NCI-H146 treated with DMSO at 0.1 percent for 48 hours (cell line): ENCODE measurements around the gene STIM1.

Experiments used
- DNase-seq: peaks from one replicate; lab custom pipeline; 2025; ENCODE audit not compliant: unreplicated experiment; lab: John Stamatoyannopoulos, UW

The STIM1 gene

GRCh38 chr11:3830088-3830487 is 25.4 kb upstream of the STIM1 start:
- no peak for DNase-seq

- DNase-seq = no peak
Observed at GRCh38 chr11:3830730-3831129, 24.7 kb upstream of the STIM1 start.

DNA sequence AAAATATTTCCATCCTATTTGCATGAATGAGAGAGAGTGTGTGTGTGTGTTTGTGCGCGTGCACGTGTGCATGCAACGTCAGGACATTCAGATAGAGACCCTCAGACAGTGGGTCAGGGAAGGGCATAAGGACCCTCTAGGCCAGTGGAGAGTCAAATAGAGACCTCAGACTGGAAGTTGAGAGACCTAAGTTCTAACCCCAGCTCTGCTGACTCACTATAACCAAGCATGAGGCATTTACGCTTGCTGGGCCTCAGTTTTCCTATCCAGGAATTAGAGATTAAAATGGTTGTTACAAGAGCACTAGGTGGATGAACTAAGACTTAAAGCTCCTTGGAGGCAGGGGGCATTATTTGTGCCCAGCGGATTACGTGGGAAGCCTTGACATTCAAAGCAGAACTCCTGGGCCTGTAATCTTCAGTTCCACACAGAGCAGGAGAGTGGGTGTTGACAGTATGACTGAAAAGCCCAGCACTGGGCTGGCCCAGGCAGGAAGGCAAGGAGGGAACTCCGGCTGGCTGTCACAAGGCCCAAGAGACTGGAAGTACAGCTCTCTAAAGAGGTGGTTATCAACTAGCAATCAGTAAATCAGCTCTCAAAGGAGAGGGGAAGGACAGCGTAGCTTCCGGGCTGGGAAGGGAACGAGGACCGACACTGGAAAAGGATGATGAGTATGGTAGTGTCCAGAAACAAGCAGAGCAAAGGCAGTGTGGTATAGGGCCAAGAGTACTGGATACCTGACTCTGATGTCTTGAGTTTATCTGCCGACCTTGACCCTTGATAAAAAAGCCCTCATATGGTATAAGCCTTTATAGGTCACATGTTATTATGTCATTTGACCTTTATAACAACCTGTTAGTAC is 23.9 kb upstream of the STIM1 start:
- no peak for DNase-seq

GRCh38 chr11:3832816-3833215 is 22.6 kb upstream of the STIM1 start:
- no peak for DNase-seq

GRCh38 chr11:3833449-3833848 is 22.0 kb upstream of the STIM1 start:
- DNase-seq = no peak

GRCh38 chr11:3834349-3834663 is 21.2 kb upstream of the STIM1 start:
- DNase-seq = no peak

GRCh38 chr11:3834664-3835461 is 20.6 kb upstream of the STIM1 start:
- DNase-seq = no peak

DNA sequence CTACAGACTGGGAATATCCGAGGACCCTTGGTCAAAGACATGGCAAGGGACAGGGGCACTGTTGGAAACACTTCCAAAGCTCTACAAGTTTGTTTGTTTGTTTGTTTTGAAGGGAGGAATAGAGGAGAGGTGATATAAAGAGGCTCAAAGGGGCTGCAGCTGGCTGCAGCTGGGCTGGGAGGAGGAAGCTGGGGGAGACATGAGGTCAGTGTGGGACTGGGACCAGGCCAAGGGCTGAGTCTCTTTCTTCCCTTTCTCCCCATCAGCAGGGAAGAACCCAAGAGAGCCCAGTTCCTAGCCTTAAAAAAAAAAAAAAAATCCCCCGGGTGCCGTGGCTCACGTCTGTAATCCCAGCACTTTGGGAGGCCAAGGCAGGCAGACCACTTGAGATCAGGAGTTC is 19.7 kb upstream of the STIM1 start:
- no peak for DNase-seq

GRCh38 chr11:3836903-3837302 is 18.6 kb upstream of the STIM1 start:
- no peak for DNase-seq

DNA sequence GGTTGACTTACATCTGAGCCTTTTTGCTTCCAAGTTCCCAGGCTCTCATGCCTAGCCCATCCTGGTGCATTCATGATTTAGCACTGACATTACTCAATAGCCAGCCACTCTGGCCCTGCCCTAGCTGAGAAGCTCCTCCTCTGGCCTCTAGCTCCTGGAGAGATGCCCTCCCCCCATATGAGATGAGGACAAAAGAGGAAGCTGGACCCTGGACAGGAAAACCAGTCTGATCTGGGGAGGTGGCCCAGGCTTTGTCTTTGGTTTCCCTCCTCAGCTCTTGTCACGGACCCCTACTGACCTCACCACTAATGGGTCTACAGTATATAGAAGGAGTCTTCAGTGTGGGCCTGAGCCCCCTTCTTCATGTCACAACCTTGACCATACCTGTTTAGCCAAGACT is 17.7 kb upstream of the STIM1 start:
- no peak for DNase-seq

DNA sequence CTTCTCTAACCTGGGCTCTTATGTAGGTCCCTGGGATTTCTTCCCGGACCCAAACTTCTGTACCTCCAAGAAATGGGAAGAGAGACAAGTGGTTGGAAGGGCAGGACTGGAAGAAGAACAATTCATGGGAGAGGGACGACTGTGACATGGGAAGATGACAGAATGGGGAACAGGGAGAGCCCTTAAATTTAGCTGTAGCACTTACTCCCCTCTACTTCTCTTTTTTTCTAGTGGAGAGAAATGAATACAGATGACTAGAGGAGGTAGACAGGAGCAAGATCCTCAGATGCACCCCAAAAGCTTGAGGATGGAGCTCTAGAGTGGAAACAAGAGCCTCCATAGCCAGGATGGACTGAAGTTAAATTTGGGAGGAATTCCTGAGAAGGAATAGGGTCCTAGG is 17.0 kb upstream of the STIM1 start:
- DNase-seq = no peak

DNA sequence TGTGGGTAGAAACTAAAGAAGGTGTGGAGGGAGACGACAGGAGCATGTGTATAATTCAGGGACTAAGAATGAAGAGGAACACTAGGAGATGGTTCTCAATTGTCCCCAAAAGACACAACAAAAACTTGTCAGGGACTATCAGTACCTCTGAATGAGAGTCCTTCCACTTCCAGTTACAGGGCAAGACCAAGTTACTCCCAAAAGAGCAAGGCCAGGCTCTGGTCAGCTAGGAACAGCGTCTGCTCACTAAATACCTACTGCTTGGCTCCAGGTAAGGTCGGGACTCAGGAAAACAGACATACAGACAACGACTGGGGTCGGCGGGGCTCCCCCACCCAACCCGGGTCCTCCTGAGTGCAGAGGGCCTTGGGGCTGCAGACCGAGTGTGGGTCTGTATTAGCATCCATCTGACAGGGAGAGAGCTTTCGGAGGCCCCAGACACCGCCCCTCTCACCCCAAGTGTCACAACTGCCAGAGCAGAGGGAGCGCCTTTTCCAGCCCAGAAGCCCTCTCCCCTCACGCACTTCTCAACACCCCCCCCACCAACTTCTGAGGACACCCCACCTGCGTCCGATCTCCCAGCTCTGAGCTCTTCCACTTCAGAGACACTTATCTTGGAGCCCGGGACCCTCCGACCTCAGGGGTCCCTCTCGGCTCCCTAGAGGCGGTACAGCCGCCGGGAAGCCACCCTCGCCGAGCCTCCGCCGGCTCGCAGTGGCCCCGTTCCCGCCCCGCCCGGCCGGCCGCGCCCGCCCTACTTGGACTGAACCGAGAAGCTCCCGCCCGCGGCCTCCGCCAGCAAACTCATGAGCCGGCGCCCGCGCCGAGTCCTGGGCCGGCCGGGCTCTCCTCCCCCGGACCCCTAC is 15.2 kb upstream of the STIM1 start:
- DNase-seq = no peak

- DNase-seq = peak; percentile 55
Observed at GRCh38 chr11:3840870-3841425, 14.5 kb upstream of the STIM1 start, which contains the start of gene RHOG. RHOG (minus strand) TSS chr11:3840959; CDS start chr11:3828138, 12,821 bp downstream.

GRCh38 chr11:3841426-3842350 is 13.8 kb upstream of the STIM1 start:
- DNase-seq = peak; percentile 56

DNA sequence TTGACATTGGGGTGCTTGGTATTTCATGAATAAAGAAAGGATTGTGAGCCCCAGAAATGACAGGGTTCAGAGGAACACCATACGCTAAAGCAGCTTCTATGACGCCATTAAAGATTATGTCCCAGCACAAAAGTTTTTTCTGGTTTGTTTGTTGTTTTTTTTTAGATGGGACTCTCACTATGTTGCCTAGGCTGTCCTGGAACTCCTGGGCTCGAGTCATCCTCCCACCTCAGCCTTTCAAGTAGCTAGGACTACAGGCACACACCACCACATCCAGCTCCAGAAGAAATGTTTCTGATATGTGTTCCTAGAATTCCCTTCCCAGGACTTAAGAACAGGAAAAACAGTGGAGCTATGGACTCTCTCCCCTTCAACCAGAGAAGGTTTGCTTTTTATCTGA is 12.1 kb upstream of the STIM1 start:
- DNase-seq = no peak

- DNase-seq = no peak
Observed at GRCh38 chr11:3845246-3845645, 10.2 kb upstream of the STIM1 start.

DNA sequence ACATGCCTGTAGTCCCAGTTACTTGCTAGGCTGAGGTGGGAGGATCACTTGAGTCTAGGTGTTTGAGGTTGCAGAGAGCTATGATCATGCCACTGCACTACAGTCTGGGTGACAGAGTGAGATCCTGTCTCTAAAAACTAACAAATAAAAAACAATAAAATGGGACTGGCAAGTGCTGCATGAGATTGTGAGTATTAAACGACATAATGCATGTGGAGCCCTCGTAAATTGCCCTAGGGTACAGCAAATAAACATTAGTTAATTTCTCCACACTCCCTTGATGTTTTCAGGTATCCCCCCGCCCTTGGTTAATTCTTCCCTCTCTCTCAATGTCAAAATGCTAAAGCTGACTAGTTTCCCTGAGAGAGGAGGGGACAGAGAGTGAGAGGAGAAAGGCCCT is 9.8 kb upstream of the STIM1 start:
- DNase-seq = no peak

DNA sequence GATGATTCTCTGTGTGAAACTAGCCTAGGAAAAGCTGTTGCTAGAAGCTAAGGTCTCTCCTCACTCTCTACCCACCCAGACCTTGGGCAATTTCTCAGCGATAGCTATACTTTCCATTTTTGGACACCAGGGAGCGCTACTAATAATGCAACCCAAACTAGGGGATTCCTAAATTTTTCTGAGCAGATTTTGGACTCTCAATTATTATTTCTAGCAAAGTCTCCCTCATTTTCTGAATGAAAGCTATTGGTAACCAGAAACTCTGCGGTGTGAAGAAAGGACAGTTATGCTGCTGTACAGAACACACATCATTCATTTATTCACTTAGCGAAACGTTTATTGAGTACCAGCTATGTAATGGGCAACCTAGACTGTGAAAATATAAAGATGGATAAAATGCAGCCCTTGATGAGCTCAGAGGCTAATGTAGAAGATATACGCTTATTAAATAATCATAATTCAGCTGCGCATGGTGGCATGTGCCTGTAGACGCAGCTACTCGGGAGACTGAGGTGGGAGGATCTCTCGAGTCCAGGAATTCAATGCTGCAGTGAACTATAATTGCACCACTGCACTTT is 6.1 kb upstream of the STIM1 start:
- peak; percentile 36 for DNase-seq

GRCh38 chr11:3853545-3853842 is 2.0 kb upstream of the STIM1 start:
- no peak for DNase-seq
